Measurements from ENCODE around the gene G2E3. TPM values are rescaled to one million over a fixed set of nuclear protein-coding genes. Genes with fewer than 3 reads are reported as not detected.

G2E3 gene
- total and polyA plus RNA-seq, 2 donors (not counting 3 experiments of a cell fraction or from before 2014, with no cell fraction given) = 4.2 to 34.8 TPM

DNA sequence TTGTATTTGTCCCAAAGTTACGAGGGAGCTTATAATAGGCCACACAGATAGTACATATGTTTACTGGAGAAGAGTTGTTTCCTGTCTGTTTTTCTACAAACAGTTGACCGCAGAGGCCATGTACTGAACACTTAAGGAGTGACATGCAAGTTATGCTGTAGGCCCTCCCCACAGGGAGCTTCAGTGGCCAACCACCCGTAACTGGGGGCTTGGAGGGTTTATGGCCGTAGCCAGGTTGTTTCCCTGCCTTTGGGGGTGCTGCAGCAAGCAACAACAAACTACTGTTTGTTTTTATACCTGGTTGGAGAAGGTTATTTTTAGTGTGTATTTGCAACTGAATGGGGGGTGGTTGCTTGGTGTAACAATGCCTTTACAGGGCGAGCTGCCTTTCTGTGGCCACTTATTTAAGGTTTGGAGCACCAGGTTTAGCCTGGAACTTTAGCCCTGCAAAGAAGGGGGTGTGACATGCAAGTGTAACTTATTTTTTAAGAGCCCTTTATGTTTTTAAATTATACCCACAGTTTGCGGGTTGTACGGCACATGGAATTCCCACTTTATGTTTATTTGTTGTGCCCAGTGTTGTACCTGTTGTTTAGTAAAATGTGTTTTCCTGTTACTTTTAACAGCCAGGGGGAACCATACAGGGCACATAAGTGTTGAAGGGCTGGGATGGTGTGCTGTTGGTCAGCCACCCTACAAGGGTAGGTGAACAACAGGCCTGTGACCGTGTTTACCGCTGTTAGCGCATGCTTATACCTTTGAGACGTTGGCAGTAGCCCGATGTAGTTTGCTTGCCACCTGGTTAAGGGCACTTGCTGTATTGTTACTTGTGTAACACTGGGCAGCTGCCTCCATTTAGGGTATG lies 29.9 kb upstream of the G2E3 start:
- DNase-seq (ENCODE audit: low read depth, low spot score) (no peak), FAIRE-seq (no peak)
- Histone ChIP-seq H3K27me3 (ENCODE audit: control insufficient read depth in 2 of 2, insufficient read depth in 2 of 2, low read length in 2 of 2) (no peaks in the 10 kb centered on the region), H3K4me1 (ENCODE audit: control insufficient read depth, extremely low read depth, insufficient read depth, low read length) (no peaks in the 10 kb centered on the region), H3K4me3 (replicated peaks in 1 of 3; ENCODE audit: insufficient read depth in 1 of 3, low read depth in 1 of 3, low read length in 3 of 3) (no peak overlapping the region), H3K36me3 (ENCODE audit: control insufficient read depth in 2 of 2, extremely low read depth in 1 of 2, insufficient read depth in 2 of 2, low read length in 2 of 2) (no peaks in the 10 kb centered on the region), H3K4me2 (ENCODE audit: insufficient read depth, low read length) (no peak overlapping the region), H3K9me1 (replicated peaks; ENCODE audit: control insufficient read depth, extremely low read depth, insufficient read depth, low read length) (no peaks in the 10 kb centered on the region), H2AFZ (ENCODE audit: low read depth, low read length) (no peak overlapping the region), H4K20me1 (replicated peaks; ENCODE audit: control insufficient read depth, extremely low read depth, insufficient read depth, low read length) (no peaks in the 10 kb centered on the region), H3K79me2 (ENCODE audit: control insufficient read depth, insufficient read depth, low read length) (no peaks in the 10 kb centered on the region), H3K9ac (replicated peaks; ENCODE audit: extremely low read depth, insufficient read depth, low read length) (no peak overlapping the region), H3K9me3 (replicated peaks; ENCODE audit: control insufficient read depth, insufficient read depth, low read length) (no peaks in the 10 kb centered on the region), H3K27ac (ENCODE audit: insufficient read depth, low read depth, low read length) (no peak overlapping the region)
- dilution Hi-C loops (cut with MboI; ENCODE audit: extremely low pct_ligation_motif_present, low sequenced_read_pairs) (no loop called here), intact Hi-C loops (cut with micrococcal nuclease) (loop anchor here (10.0 kb wide), 1 partner anchor 1774 kb away; no protein-coding TSS in a partner anchor)
- ChIA-PET POLR2A (no interaction called here), CTCF (interaction anchor here (0.6 to 0.7 kb wide), 2 partner anchors 48 to 1210 kb away, joined by 3 to 9 read pairs; no protein-coding TSS in a partner anchor)
- no TSS peak for BruUV-seq (replicated peaks)
- no peak for TF ChIP-seq CTCF (IDR thresholded peaks at IDR 0.05; ENCODE audit: extremely low read depth in 1 of 2, insufficient read depth in 1 of 2, low read depth in 1 of 2, low read length in 2 of 2)

GRCh38 chr14:30532264-30532663 lies 26.7 kb upstream of the G2E3 start:
- H3K9me1 ChIP-seq (replicated peaks; ENCODE audit: control insufficient read depth, extremely low read depth, insufficient read depth, low read length) = no peaks in the 10 kb centered on the region
- H3K4me2 ChIP-seq (ENCODE audit: insufficient read depth, low read length) = no peak overlapping the region
- no TSS peak for BruUV-seq (replicated peaks)
- FAIRE-seq = no peak
- intact Hi-C loops (cut with micrococcal nuclease) (no loop called here), dilution Hi-C loops (cut with MboI; ENCODE audit: extremely low pct_ligation_motif_present, low sequenced_read_pairs) (no loop called here)
- H3K9ac ChIP-seq (replicated peaks; ENCODE audit: extremely low read depth, insufficient read depth, low read length) = no peak overlapping the region
- no peaks in the 10 kb centered on the region for H3K79me2 ChIP-seq (ENCODE audit: control insufficient read depth, insufficient read depth, low read length)
- POLR2A ChIA-PET = interaction anchor here (0.7 kb wide), 1 partner anchor 21 kb away, joined by 8 read pairs; no protein-coding TSS in a partner anchor
- CTCF ChIA-PET = interaction anchor here (1.0 kb wide), 1 partner anchor 10 kb away, joined by 6 read pairs; no protein-coding TSS in a partner anchor
- DNase-seq (ENCODE audit: low read depth, low spot score) = no peak
- H3K9me3 ChIP-seq (replicated peaks; ENCODE audit: control insufficient read depth, insufficient read depth, low read length) = no peaks in the 10 kb centered on the region
- H3K27me3 ChIP-seq (ENCODE audit: control insufficient read depth in 2 of 2, insufficient read depth in 2 of 2, low read length in 2 of 2) = peaks cover under 1 to 8% of the 10 kb centered on the region in 2 experiments
- TF ChIP-seq EZH2 (IDR thresholded peaks at IDR 0.05; ENCODE audit: borderline replicate concordance, low read depth, low read length, severe bottlenecking) (no peak), GATA2 (IDR thresholded peaks at IDR 0.05; ENCODE audit: insufficient read depth, insufficient read length, low read depth, low read length) (no peak), POLR2AphosphoS5 (IDR thresholded peaks at IDR 0.05; ENCODE audit: insufficient read depth, low read depth, low read length) (no peak), MYC (IDR thresholded peaks at IDR 0.05; ENCODE audit: low read depth, low read length) (no peak), POLR2A (IDR thresholded peaks at IDR 0.05; ENCODE audit: low read depth, low read length) (no peak), MAX (IDR thresholded peaks at IDR 0.05; ENCODE audit: insufficient read depth, insufficient read length) (no peak), JUN (IDR thresholded peaks at IDR 0.05; ENCODE audit: borderline replicate concordance, insufficient read depth, insufficient read length, low read depth) (no peak), CTCF (IDR thresholded peaks at IDR 0.05; ENCODE audit: extremely low read depth in 1 of 2, insufficient read depth in 1 of 2, low read depth in 1 of 2, low read length in 2 of 2) (no peak), FOS (IDR thresholded peaks at IDR 0.05; ENCODE audit: borderline replicate concordance, insufficient read depth, low read length) (no peak)
- no peaks in the 10 kb centered on the region for H3K36me3 ChIP-seq (ENCODE audit: control insufficient read depth in 2 of 2, extremely low read depth in 1 of 2, insufficient read depth in 2 of 2, low read length in 2 of 2)
- no peak overlapping the region for H3K4me3 ChIP-seq (replicated peaks in 1 of 3; ENCODE audit: insufficient read depth in 1 of 3, low read depth in 1 of 3, low read length in 3 of 3)
- H4K20me1 ChIP-seq (replicated peaks; ENCODE audit: control insufficient read depth, extremely low read depth, insufficient read depth, low read length) = no peaks in the 10 kb centered on the region
- H2AFZ ChIP-seq (ENCODE audit: low read depth, low read length) = no peak overlapping the region
- H3K27ac ChIP-seq (ENCODE audit: insufficient read depth, low read depth, low read length) = no peak overlapping the region
- no peaks in the 10 kb centered on the region for H3K4me1 ChIP-seq (ENCODE audit: control insufficient read depth, extremely low read depth, insufficient read depth, low read length)

Data from endothelial cell of umbilical vein (primary cell).